OCI-LY3 (cell line): ENCODE measurements around the gene CTTN.

Experiments used
- EZH2phosphoT487 ChIP-seq: fragments of 200-600 bp; shearing (Covaris generic); IDR thresholded peaks from 2 replicates; pipeline ENCODE4 v1.6.1; 2018; ENCODE audit warnings: antibody characterized with exemption, mixed run types, low read depth
- TF ChIP-seq, protein P1 (sequence below): fragments of 200-600, 300-600 bp; sonication (generic); IDR thresholded peaks from 2 replicates; pipeline ENCODE4 v1.5.1; 2014; ENCODE audit warnings: antibody characterized with exemption, low read length, low read depth

- TF ChIP-seq, protein P1, sequence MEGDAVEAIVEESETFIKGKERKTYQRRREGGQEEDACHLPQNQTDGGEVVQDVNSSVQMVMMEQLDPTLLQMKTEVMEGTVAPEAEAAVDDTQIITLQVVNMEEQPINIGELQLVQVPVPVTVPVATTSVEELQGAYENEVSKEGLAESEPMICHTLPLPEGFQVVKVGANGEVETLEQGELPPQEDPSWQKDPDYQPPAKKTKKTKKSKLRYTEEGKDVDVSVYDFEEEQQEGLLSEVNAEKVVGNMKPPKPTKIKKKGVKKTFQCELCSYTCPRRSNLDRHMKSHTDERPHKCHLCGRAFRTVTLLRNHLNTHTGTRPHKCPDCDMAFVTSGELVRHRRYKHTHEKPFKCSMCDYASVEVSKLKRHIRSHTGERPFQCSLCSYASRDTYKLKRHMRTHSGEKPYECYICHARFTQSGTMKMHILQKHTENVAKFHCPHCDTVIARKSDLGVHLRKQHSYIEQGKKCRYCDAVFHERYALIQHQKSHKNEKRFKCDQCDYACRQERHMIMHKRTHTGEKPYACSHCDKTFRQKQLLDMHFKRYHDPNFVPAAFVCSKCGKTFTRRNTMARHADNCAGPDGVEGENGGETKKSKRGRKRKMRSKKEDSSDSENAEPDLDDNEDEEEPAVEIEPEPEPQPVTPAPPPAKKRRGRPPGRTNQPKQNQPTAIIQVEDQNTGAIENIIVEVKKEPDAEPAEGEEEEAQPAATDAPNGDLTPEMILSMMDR, result no peak
- TF ChIP-seq EZH2phosphoT487, result no peak
Observed at GRCh38 chr11:70414341-70415100, 16.2 kb downstream of the CTTN start.
